WI38 (cell line): ENCODE results near the gene INPP5A.
"Not testable (repeated sequence)": the region's sequence is repeated elsewhere in the genome, so short reads cannot be mapped to it uniquely, and the experiment has no call there.

Source experiments
- H3K4me3 ChIP-seq: 2 replicates; pipeline ENCODE4 v1.5.1; 2011; ENCODE audit warnings: low read depth, mild to moderate bottlenecking, control low read depth, low read length
- CTCF ChIP-seq: IDR thresholded peaks from 2 replicates; pipeline ENCODE4 v1.5.1; 2012; ENCODE audit warnings: low read depth, mild to moderate bottlenecking, control low read depth, low read length

INPP5A gene

GRCh38 chr10:132701846-132702190, 164.2 kb downstream of the INPP5A start:
- no peak overlapping the region for H3K4me3 ChIP-seq
- no peak for TF ChIP-seq CTCF

DNA sequence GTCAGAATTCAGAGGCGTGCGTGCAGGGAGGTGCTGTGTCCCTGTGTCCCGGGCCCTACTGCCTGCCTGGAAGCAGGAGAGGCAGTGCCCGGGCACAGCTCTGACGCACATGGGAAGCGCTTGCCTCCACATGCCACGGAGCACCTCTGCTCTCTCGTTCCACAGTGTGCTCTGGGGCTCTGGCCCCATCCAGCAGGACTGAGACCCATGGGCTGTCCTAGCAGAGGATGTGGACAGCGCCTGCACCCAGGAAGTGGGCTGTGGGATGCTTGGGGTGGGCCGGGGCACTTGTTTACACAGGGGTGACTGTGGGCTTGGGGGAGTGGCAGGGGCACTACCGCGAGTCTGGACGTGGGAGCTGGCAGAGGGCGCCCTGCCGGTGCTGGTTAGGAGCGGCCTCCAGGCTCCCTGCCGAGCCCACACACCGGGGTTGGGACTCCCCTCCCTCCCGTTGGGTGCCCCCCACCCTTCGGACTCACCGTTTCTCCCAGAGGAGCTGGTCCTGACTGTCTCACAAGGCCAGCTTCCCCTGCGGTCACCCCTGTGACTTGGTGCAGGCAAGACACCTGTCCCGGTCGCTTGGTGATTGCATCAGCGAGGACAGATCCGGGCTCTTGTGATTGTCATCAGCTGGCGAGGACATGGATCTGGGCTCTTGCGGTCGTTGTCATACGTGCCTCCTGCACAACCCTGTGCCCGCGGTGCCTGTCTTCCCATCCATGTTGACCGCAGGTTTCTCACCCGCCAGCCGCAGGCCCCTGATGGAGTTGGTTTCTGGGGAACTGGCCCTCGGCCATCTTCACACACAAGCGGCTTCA, 165.2 kb downstream of the INPP5A start:
- H3K4me3 ChIP-seq = no peak overlapping the region
- no peak for TF ChIP-seq CTCF

DNA sequence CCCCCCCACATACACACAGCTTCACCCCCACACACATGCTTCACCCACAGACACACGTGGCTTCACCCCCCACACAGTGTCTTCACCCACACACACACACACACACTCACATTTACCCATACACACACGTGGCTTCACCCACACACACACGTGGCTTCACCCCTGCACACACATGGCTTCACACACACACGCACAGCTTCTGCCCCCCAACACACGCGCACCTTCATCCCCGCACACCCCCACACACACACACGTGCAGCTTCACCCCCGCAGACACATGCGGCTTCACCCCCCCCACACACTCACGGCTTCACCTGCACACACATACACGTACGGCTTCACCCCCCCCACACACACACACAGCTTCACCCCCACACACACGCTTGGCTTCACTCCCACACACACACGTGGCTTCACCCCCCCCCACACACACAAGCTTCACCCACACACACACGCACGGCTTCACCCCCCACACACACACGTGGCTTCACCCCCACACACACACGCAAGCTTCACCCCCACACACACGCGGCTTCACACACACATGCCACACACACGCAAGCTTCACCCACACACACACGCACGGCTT, 165.9 kb downstream of the INPP5A start:
- H3K4me3 ChIP-seq = no peak overlapping the region
- no peak for TF ChIP-seq CTCF

- no peak overlapping the region for H3K4me3 ChIP-seq
- no peak for TF ChIP-seq CTCF
Measured at GRCh38 chr10:132704008-132704814, 166.6 kb downstream of the INPP5A start.

DNA sequence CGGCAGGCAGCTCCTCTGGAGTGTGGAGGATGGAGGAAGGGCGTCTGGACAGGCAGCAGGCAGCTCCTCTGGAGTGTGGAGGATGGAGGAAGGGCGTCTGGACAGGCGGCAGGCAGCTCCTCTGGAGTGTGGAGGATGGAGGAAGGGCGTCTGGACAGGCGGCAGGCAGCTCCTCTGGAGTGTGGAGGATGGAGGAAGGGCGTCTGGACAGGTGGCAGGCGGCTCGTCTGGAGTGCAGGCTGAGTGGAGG, 167.2 kb downstream of the INPP5A start:
- H3K4me3 ChIP-seq = not testable (repeated sequence)

DNA sequence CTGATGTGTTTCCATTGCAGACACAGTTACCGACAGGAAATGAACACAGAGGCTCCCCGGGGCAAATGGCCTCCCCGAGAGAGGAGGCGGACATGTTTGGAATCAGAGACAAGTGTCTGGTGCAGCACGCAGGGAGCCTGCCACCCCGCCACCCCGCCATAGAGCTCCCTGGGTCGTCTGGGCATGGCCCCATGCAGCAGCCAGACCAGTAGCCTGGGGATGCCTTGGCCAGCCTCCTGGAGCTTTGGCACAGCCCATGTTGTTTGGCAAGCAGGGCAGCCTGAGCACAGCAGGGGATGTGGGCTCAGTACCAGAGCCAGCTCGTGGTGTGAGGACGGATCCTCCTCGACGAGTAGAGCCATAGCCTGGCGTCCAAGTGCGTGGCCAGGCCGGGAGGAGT, 167.6 kb downstream of the INPP5A start:
- H3K4me3 ChIP-seq = no peak overlapping the region

GRCh38 chr10:132705943-132706342, 168.4 kb downstream of the INPP5A start:
- no peak overlapping the region for H3K4me3 ChIP-seq
- TF ChIP-seq CTCF = no peak

More for the DNA sequence above, 167.6 kb downstream of the INPP5A start:
- TF ChIP-seq CTCF = no peak
